ENCODE measurements around the gene DPH7. TPM values are rescaled to one million over a fixed set of nuclear protein-coding genes. Genes with fewer than 3 reads are reported as not detected.

Gene DPH7
- total RNA-seq, 1 experiment from 2014 or later = 58.4 TPM

GRCh38 chr9:137544176-137544760, 34.5 kb downstream of the DPH7 start:
- Histone ChIP-seq H3K27me3 (replicated peaks; ENCODE audit: control insufficient read depth, insufficient read depth, low read length) (no peaks in the 10 kb centered on the region), H3K36me3 (ENCODE audit: control insufficient read depth, insufficient read depth, low read length) (no peaks in the 10 kb centered on the region), H3K4me3 (ENCODE audit: low read depth, low read length) (no peak overlapping the region), H3K9me3 (no peaks in the 10 kb centered on the region), H3K4me1 (no peaks in the 10 kb centered on the region)
- Mint-ChIP-seq H3K27me3 (ENCODE audit: insufficient read depth, unreplicated experiment) (no peaks in the 10 kb centered on the region), H3K9me3 (ENCODE audit: unreplicated experiment) (peaks cover 10% of the 10 kb centered on the region), H3K4me3 (ENCODE audit: unreplicated experiment) (no peak overlapping the region), H3K27ac (ENCODE audit: unreplicated experiment) (no peak overlapping the region), H3K4me1 (ENCODE audit: low read depth, unreplicated experiment) (no peaks in the 10 kb centered on the region), H3K36me3 (ENCODE audit: insufficient read depth, unreplicated experiment) (no peaks in the 10 kb centered on the region)
- no TSS peak for BruUV-seq (replicated peaks)
- ChIA-PET POLR2A (no interaction called here), CTCF (no interaction called here)
- TF ChIP-seq CTCF (IDR thresholded peaks at IDR 0.05; ENCODE audit: insufficient read depth in 1 of 2, low read depth in 1 of 2, low read length in 1 of 2, severe bottlenecking in 1 of 2, unreplicated experiment in 1 of 2) = no peak
- DNase-seq = no peak
- intact Hi-C loops (cut with micrococcal nuclease; ENCODE audit: unreplicated experiment) = no loop called here

- H3K4me3 Mint-ChIP-seq (ENCODE audit: unreplicated experiment) = no peak overlapping the region
- no peaks in the 10 kb centered on the region for H3K36me3 Mint-ChIP-seq (ENCODE audit: insufficient read depth, unreplicated experiment)
Measured at GRCh38 chr9:137543237-137543963, 35.3 kb downstream of the DPH7 start.

GRCh38 chr9:137542486-137542885, 36.2 kb downstream of the DPH7 start:
- ChIA-PET POLR2A (no interaction called here), CTCF (no interaction called here)
- intact Hi-C loops (cut with micrococcal nuclease; ENCODE audit: unreplicated experiment) = no loop called here
- Mint-ChIP-seq H3K4me3 (ENCODE audit: unreplicated experiment) (no peak overlapping the region), H3K27me3 (ENCODE audit: insufficient read depth, unreplicated experiment) (no peaks in the 10 kb centered on the region), H3K4me1 (ENCODE audit: low read depth, unreplicated experiment) (no peaks in the 10 kb centered on the region), H3K9me3 (ENCODE audit: unreplicated experiment) (peaks cover 10% of the 10 kb centered on the region), H3K27ac (ENCODE audit: unreplicated experiment) (no peak overlapping the region), H3K36me3 (ENCODE audit: insufficient read depth, unreplicated experiment) (no peaks in the 10 kb centered on the region)
- no peak overlapping the region for H3K4me3 ChIP-seq (ENCODE audit: low read depth, low read length)
- TF ChIP-seq CTCF (IDR thresholded peaks at IDR 0.05; ENCODE audit: insufficient read depth in 1 of 2, low read depth in 1 of 2, low read length in 1 of 2, severe bottlenecking in 1 of 2, unreplicated experiment in 1 of 2) = no peak
- H3K36me3 ChIP-seq (ENCODE audit: control insufficient read depth, insufficient read depth, low read length) = no peaks in the 10 kb centered on the region
- H3K4me1 ChIP-seq = no peaks in the 10 kb centered on the region
- BruUV-seq (replicated peaks) = no TSS peak
- DNase-seq = no peak
- no peaks in the 10 kb centered on the region for H3K9me3 ChIP-seq
- H3K27me3 ChIP-seq (replicated peaks; ENCODE audit: control insufficient read depth, insufficient read depth, low read length) = no peaks in the 10 kb centered on the region

More at GRCh38 chr9:137543237-137543963, 35.3 kb downstream of the DPH7 start:
- DNase-seq = no peak
- Histone ChIP-seq H3K9me3 (no peaks in the 10 kb centered on the region), H3K4me1 (no peaks in the 10 kb centered on the region), H3K27me3 (replicated peaks; ENCODE audit: control insufficient read depth, insufficient read depth, low read length) (no peaks in the 10 kb centered on the region), H3K4me3 (ENCODE audit: low read depth, low read length) (no peak overlapping the region), H3K36me3 (ENCODE audit: control insufficient read depth, insufficient read depth, low read length) (no peaks in the 10 kb centered on the region)
- no TSS peak for BruUV-seq (replicated peaks)
- POLR2A ChIA-PET = no interaction called here
- H3K27me3 Mint-ChIP-seq (ENCODE audit: insufficient read depth, unreplicated experiment) = no peaks in the 10 kb centered on the region
- CTCF ChIA-PET = no interaction called here
- no peaks in the 10 kb centered on the region for H3K4me1 Mint-ChIP-seq (ENCODE audit: low read depth, unreplicated experiment)
- peaks cover 10% of the 10 kb centered on the region for H3K9me3 Mint-ChIP-seq (ENCODE audit: unreplicated experiment)
- intact Hi-C loops (cut with micrococcal nuclease; ENCODE audit: unreplicated experiment) = no loop called here
- no peak for TF ChIP-seq CTCF (IDR thresholded peaks at IDR 0.05; ENCODE audit: insufficient read depth in 1 of 2, low read depth in 1 of 2, low read length in 1 of 2, severe bottlenecking in 1 of 2, unreplicated experiment in 1 of 2)
- no peak overlapping the region for H3K27ac Mint-ChIP-seq (ENCODE audit: unreplicated experiment)
